Heart left ventricle (tissue), 16 donors: ENCODE results near the gene MYH11. TPM values are rescaled to one million over a fixed set of nuclear protein-coding genes. Genes with fewer than 3 reads are reported as not detected.

Experiments
- ATAC-seq, 4 donors: fragments of 200-7000 bp; cut with Tn5 transposase; one replicate each; pipeline ENCODE4 v1.9.1; 2020 to 2022; ENCODE audit warnings: moderate library complexity in 4 of 4, mild to moderate bottlenecking in 3 of 4, moderate number of reproducible peaks in 1 of 4
- DNase-seq, 5 donors: peaks; one replicate each; pipeline ENCODE4 v3.0.0-alpha.2; 2020
- H3K27ac ChIP-seq, 12 donors: fragments of 200-600 bp; sonication (generic) in 4 of 12; one replicate each; pipeline versions ENCODE4 v1.5.0 to v1.8.0; 2016 to 2022; ENCODE audit warnings: mild to moderate bottlenecking in 2 of 12
- H3K27me3 ChIP-seq, 9 donors: fragments of 200-600 bp; sonication (generic) in 2 of 9; one replicate each; pipeline versions ENCODE4 v1.5.1 to v1.8.0; 2016 to 2022; ENCODE audit warnings: mild to moderate bottlenecking in 3 of 9
- H3K36me3 ChIP-seq, 9 donors: fragments of 200-600 bp; sonication (generic) in 2 of 9; one replicate each; pipeline versions ENCODE4 v1.5.0 to v1.8.0; 2018 to 2022; ENCODE audit warnings: mild to moderate bottlenecking in 2 of 9
- H3K4me1 ChIP-seq, 12 donors: fragments of 200-600 bp; sonication (generic) in 4 of 12; one replicate each; pipeline versions ENCODE4 v1.5.0 to v1.8.0; 2016 to 2022; ENCODE audit warnings: mild to moderate bottlenecking in 3 of 12
- H3K4me3 ChIP-seq, 12 donors: fragments of 200-600 bp; sonication (generic) in 4 of 12; one replicate each; pipeline versions ENCODE4 v1.5.0 to v1.8.0; 2017 to 2022; ENCODE audit warnings: mild to moderate bottlenecking in 9 of 12, moderate library complexity in 4 of 12
- H3K9me3 ChIP-seq, 12 donors: fragments of 200-600 bp; sonication (generic) in 4 of 12; one replicate each; pipeline versions ENCODE4 v1.5.0 to v1.8.0; 2016 to 2022; ENCODE audit warnings: mild to moderate bottlenecking in 1 of 12
- CTCF ChIP-seq, 12 donors: fragments of 200-600 bp; sonication (generic) in 4 of 12; IDR thresholded peaks; one replicate each; pipeline versions ENCODE4 v1.5.0 to v1.8.0; 2018 to 2022; ENCODE audit warnings: antibody characterized with exemption in 12 of 12, mild to moderate bottlenecking in 5 of 12
- POLR2A ChIP-seq, 2 donors: fragments of 450-650 bp; IDR thresholded peaks; one replicate each; pipeline ENCODE4 v1.6.1; 2017; ENCODE audit warnings: antibody characterized with exemption in 2 of 2, mild to moderate bottlenecking in 2 of 2, moderate library complexity in 2 of 2
- WGBS, 4 donors: extraction: QIAGEN DNeasy Blood & Tissue Kit in 2 of 4; methylation state at CpG; one replicate each; pipeline versions ENCODE4 v1.1.5 to v1.1.7; 2013 to 2018; 5-methylcytosine and 5-hydroxymethylcytosine counted together
- intact Hi-C, 10 donors: fragments of 100-400 bp; cut with DNase I; formaldehyde crosslinking; loops; one replicate each; pipeline versions ENCODE4 v1.11.1 to v1.14.2; 2022
- polyA plus RNA-seq, 2 donors: library from polyadenylated mRNA; stranded (reverse); fragments of 200-250 nt; gene quantifications; one replicate each; pipeline ENCODE4 v1.2.3, GENCODE V29; 2013
- total RNA-seq, 9 donors: library from RNA; depleted of rRNA in 2 of 9; stranded (reverse); fragments of >200 nt in 2 of 9; fragmentation: NEBNext Ultra II Directional in 3 of 9; extraction: Animal tissue kit (Norgen Biotek cat#: 25700) in 3 of 9; gene quantifications; one replicate each; pipeline versions ENCODE4 v1.1.0 to v1.2.4, GENCODE V29; 2016 to 2023
- donor health status: ischemic (EF 13 %, LVEDD 7.1; RV severe dilation, severe dysfunction).
- donor health status: healthy with polysubstance abuse.
- donor health status: DM: no; HTN: yes; CAD: no.
- donor health status: DM: no; HTN: no; CAD: no.
- donor health status: ischemic (EF 25% LVEDD 6.9; RV normal size, moderate dysfunction).
- donor health status: ischemic (EF 25% LVEDD 5.7; RV mildly dilated, moderate dysfunction).
- donor health status: healthy.
- donor health status: DM: yes; HTN: yes; CAD: no.
- donor health status: ischemic (EF 35%, LVEDD 5.7; RV mildly dilated, moderate dysfunction).
- donor health status: nonischemic (EF 11% LVEDD 7.7; RV severe dilation, severe dysfunction).
- donor health status: DM: yes; HTN: yes; CAD: no.
- donor health status: PGD.
- donor health status: ischemic (EF 29% LVEDD 5.4; RV normal size, mild dysfunction).
- donor health status: nonischemic (EF 23%, LVEDD 6.1; RV moderate dilation, normal function).

MYH11 gene
- total and polyA plus RNA-seq, 11 donors: 9.8 to 71.9 (median 26.5) TPM

- TF ChIP-seq POLR2A (IDR thresholded peaks at IDR 0.05) (no peak), CTCF (IDR thresholded peaks at IDR 0.05) (no peak)
- Histone ChIP-seq H3K27ac (no peak overlapping the region), H3K4me3 (no peak overlapping the region), H3K9me3 (no peaks in the 10 kb centered on the region), H3K36me3 (no peaks in the 10 kb centered on the region), H3K27me3 (no peaks in the 10 kb centered on the region), H3K4me1 (peaks cover 0 to 6% (median 0%) of the 10 kb centered on the region in 12 donors)
- 54 to 66% (median 63%) methylated on average over 5 of the region's 5 CpGs for WGBS, 4 donors
- DNase-seq (no peak), ATAC-seq (no peak)
- intact Hi-C loops: loop anchor here in 1 of 10 donors (10.0 kb wide), 1 partner anchor 47 kb away; the partner anchor contains the start of gene ABCC1
Measured at GRCh38 chr16:15897834-15898254, 41.0 kb upstream of the MYH11 start.

- no peaks in the 10 kb centered on the region for H3K27me3 ChIP-seq
- DNase-seq: no peak
- no peak overlapping the region for H3K4me3 ChIP-seq
- WGBS, 4 donors: 85 to 92% (median 89%) methylated on average over 8 of the region's 8 CpGs
- no peaks in the 10 kb centered on the region for H3K36me3 ChIP-seq
- peaks cover 0 to 6% (median 0%) of the 10 kb centered on the region in 12 donors for H3K4me1 ChIP-seq
- intact Hi-C loops: loop anchor here in 1 of 10 donors (10.0 kb wide), 1 partner anchor 48 kb away; the partner anchor contains the start of gene ABCC1
- ATAC-seq: no peak
- no peak overlapping the region for H3K27ac ChIP-seq
- no peak for TF ChIP-seq CTCF (IDR thresholded peaks at IDR 0.05)
- TF ChIP-seq POLR2A (IDR thresholded peaks at IDR 0.05): no peak
- no peaks in the 10 kb centered on the region for H3K9me3 ChIP-seq
Measured at GRCh38 chr16:15897121-15897780, 40.4 kb upstream of the MYH11 start.

GRCh38 chr16:15894571-15895374 is 37.9 kb upstream of the MYH11 start:
- Histone ChIP-seq H3K36me3 (no peaks in the 10 kb centered on the region), H3K4me1 (peaks cover 0 to 6% (median 0%) of the 10 kb centered on the region in 12 donors), H3K27ac (no peak overlapping the region), H3K9me3 (no peaks in the 10 kb centered on the region), H3K4me3 (no peak overlapping the region), H3K27me3 (no peaks in the 10 kb centered on the region)
- 91 to 96% (median 94%) methylated on average over 7 of the region's 7 CpGs for WGBS, 4 donors
- ATAC-seq (no peak), DNase-seq (no peak)
- intact Hi-C loops: loop anchor here in 2 of 10 donors (5.0 to 10.0 kb wide), 2 partner anchors 48 to 50 kb away; partner anchors contain the start of gene ABCC1 (in 1 of the 2)
- TF ChIP-seq POLR2A (IDR thresholded peaks at IDR 0.05) (no peak), CTCF (IDR thresholded peaks at IDR 0.05) (no peak)

- 92 to 96% (median 94%) methylated on average over 3 of the region's 3 CpGs for WGBS, 4 donors
- ATAC-seq (no peak), DNase-seq (no peak)
- no peaks in the 10 kb centered on the region for H3K27me3 ChIP-seq
- no peak overlapping the region for H3K4me3 ChIP-seq
- no peak for TF ChIP-seq CTCF (IDR thresholded peaks at IDR 0.05)
- no peak overlapping the region for H3K27ac ChIP-seq
- no peaks in the 10 kb centered on the region for H3K9me3 ChIP-seq
- H3K36me3 ChIP-seq: no peaks in the 10 kb centered on the region
- H3K4me1 ChIP-seq: peaks cover 0 to 22% (median 15%) of the 10 kb centered on the region in 12 donors
- intact Hi-C loops: loop anchor here in 2 of 10 donors (5.0 to 10.0 kb wide), 2 partner anchors 51 to 53 kb away; partner anchors contain the start of gene ABCC1 (in 1 of the 2)
Measured at GRCh38 chr16:15891508-15891907, 34.7 kb upstream of the MYH11 start.
